Fibroblast of skin of abdomen (primary cell): Measurements from ENCODE around the gene SNTB2.
A peak's percentile ranks its signal among the peaks of the same experiment; 100 is the strongest.
"Not testable (repeated sequence)": the region's sequence is repeated elsewhere in the genome, so short reads cannot be mapped to it uniquely, and the experiment has no call there.

Source experiments
- DNase-seq: peaks from one replicate; pipeline ENCODE4 v3.0.0-alpha.2; 2013

SNTB2 gene

GRCh38 chr16:69237296-69237695 is 50.3 kb downstream of the SNTB2 start:
- no peak for DNase-seq

- DNase-seq = no peak
Observed at GRCh38 chr16:69239851-69240250, 52.9 kb downstream of the SNTB2 start.

GRCh38 chr16:69240331-69240730 is 53.4 kb downstream of the SNTB2 start:
- DNase-seq = peak; percentile 65

GRCh38 chr16:69241926-69242325 is 55.0 kb downstream of the SNTB2 start:
- DNase-seq = peak; percentile 68

GRCh38 chr16:69243479-69243878 is 56.5 kb downstream of the SNTB2 start:
- DNase-seq = peak; percentile 89

GRCh38 chr16:69244336-69244735 is 57.4 kb downstream of the SNTB2 start:
- no peak for DNase-seq

GRCh38 chr16:69250081-69250480 is 63.1 kb downstream of the SNTB2 start:
- DNase-seq = peak; percentile 68

- peak; percentile 48 for DNase-seq
Observed at GRCh38 chr16:69253870-69254341, 66.9 kb downstream of the SNTB2 start.

GRCh38 chr16:69259428-69259764 is 72.4 kb downstream of the SNTB2 start:
- not testable (repeated sequence) for DNase-seq

- DNase-seq = no peak
Observed at GRCh38 chr16:69260019-69260418, 73.1 kb downstream of the SNTB2 start.

- no peak for DNase-seq
Observed at GRCh38 chr16:69260506-69260905, 73.5 kb downstream of the SNTB2 start.

GRCh38 chr16:69266334-69267063 is 79.5 kb downstream of the SNTB2 start:
- DNase-seq = no peak

- DNase-seq = no peak
Observed at GRCh38 chr16:69267633-69268032, 80.7 kb downstream of the SNTB2 start.

- DNase-seq = peak; percentile 39
Observed at GRCh38 chr16:69270395-69270794, 83.4 kb downstream of the SNTB2 start.

GRCh38 chr16:69270831-69271230 is 83.9 kb downstream of the SNTB2 start:
- peak; percentile 47 for DNase-seq

- peak; percentile 65 for DNase-seq
Observed at GRCh38 chr16:69273009-69273408, 86.0 kb downstream of the SNTB2 start.

GRCh38 chr16:69274699-69275235 is 87.8 kb downstream of the SNTB2 start:
- DNase-seq = no peak

- peak; percentile 99 for DNase-seq
Observed at GRCh38 chr16:69276148-69277115, 89.5 kb downstream of the SNTB2 start.

GRCh38 chr16:69277413-69277812 is 90.4 kb downstream of the SNTB2 start:
- DNase-seq = peak; percentile 60

GRCh38 chr16:69283851-69284250 is 96.9 kb downstream of the SNTB2 start:
- no peak for DNase-seq

- no peak for DNase-seq
Observed at GRCh38 chr16:69285240-69285639, 98.3 kb downstream of the SNTB2 start.

- DNase-seq = peak; percentile 59
Observed at GRCh38 chr16:69286941-69287713, 100.2 kb downstream of the SNTB2 start.
